H1 (cell line): ENCODE measurements around the gene METTL8. TPM values are rescaled to one million over a fixed set of nuclear protein-coding genes. Genes with fewer than 3 reads are reported as not detected.

Source experiments
- CTBP2 ChIP-seq: IDR thresholded peaks from 2 replicates; pipeline ENCODE4 v1.7.0; 2011; ENCODE audit warnings: borderline replicate concordance, mild to moderate bottlenecking, moderate library complexity, mixed read lengths, low read length; ENCODE audit not compliant: insufficient read depth, insufficient read length
- E2F6 ChIP-seq: IDR thresholded peaks from 2 replicates; pipeline ENCODE4 v1.6.1; 2012; ENCODE audit warnings: inconsistent platforms
- HDAC2 ChIP-seq, 2 experiments: fragments of 300-600 bp in 1 of 2; sonication (generic) in 1 of 2; IDR thresholded peaks; 2 replicates each; pipeline ENCODE4 v1.6.1; 2011 to 2012; ENCODE audit warnings: low read depth in 2 of 2, low read length in 2 of 2, mild to moderate bottlenecking in 2 of 2, moderate library complexity in 2 of 2, borderline replicate concordance in 1 of 2, inconsistent platforms in 1 of 2
- KDM4A ChIP-seq: IDR thresholded peaks from one replicate; pipeline ENCODE4 v1.7.1; 2012; ENCODE audit warnings: low read depth, mild to moderate bottlenecking, moderate library complexity, low read length, inconsistent platforms; ENCODE audit not compliant: severe bottlenecking
- MAFK ChIP-seq: IDR thresholded peaks from 2 replicates; pipeline ENCODE4 v1.6.1; 2012; ENCODE audit warnings: low read depth, mild to moderate bottlenecking, improper control_type of control experiment, low read length
- RBBP5 ChIP-seq: IDR thresholded peaks from 2 replicates; pipeline ENCODE4 v1.7.1; 2012; ENCODE audit warnings: low read depth, mild to moderate bottlenecking, inconsistent platforms, low read length, moderate library complexity, borderline replicate concordance
- RNF2 ChIP-seq: fragments of 200-900, 300-1000 bp; sonication (generic); IDR thresholded peaks from 2 replicates; pipeline ENCODE4 v1.7.1; 2016; ENCODE audit warnings: borderline replicate concordance, low read depth, mild to moderate bottlenecking, antibody characterized with exemption, low read length; ENCODE audit not compliant: poor library complexity, severe bottlenecking; ENCODE audit errors: missing control alignments
- SAP30 ChIP-seq: fragments of 300-600 bp; sonication (generic); IDR thresholded peaks from 2 replicates; pipeline ENCODE4 v1.7.1; 2012; ENCODE audit warnings: low read length, moderate library complexity, mild to moderate bottlenecking, inconsistent platforms; ENCODE audit not compliant: insufficient read depth, insufficient replicate concordance
- SIX5 ChIP-seq: IDR thresholded peaks from 2 replicates; pipeline ENCODE4 v1.6.1; 2011; ENCODE audit warnings: mild to moderate bottlenecking, low read depth, low read length
- SUZ12 ChIP-seq: fragments of 200-600 bp; sonication (generic); IDR thresholded peaks from 2 replicates; pipeline ENCODE4 v1.6.1; 2012; ENCODE audit warnings: mild to moderate bottlenecking, inconsistent platforms, low read length, moderate library complexity, mixed read lengths
- polyA plus RNA-seq, 7 experiments: library from polyadenylated mRNA; depleted of rRNA in 3 of 7; stranded (reverse) in 5 of 7; unstranded in 2 of 7; fragments of >200 nt in 5 of 7; fragments of 200-250 nt in 2 of 7; gene quantifications; 1 replicate in 5 of 7; 2 replicates in 1 of 7; 4 replicates in 1 of 7; pipeline versions ENCODE4 v1.2.1 to v1.2.3, GENCODE V29; 2011 to 2013; ENCODE audit warnings: missing spikeins in 2 of 7, mixed read lengths in 2 of 7
- total RNA-seq: library from RNA; stranded (reverse); fragmentation: NEBNext Ultra II Directional; extraction: Animal tissue kit (Norgen Biotek cat#: 25700); gene quantifications from 2 replicates; pipeline ENCODE4 v1.2.1, GENCODE V29; 2021
- TF ChIP-seq, protein P1 (sequence below): IDR thresholded peaks from 2 replicates; pipeline ENCODE4 v1.6.1; 2012; ENCODE audit warnings: inconsistent platforms

Gene METTL8
- total and polyA plus RNA-seq, 2 of the 8 experiments (the other 6 are each of a cell fraction or from before 2014, with no cell fraction given), result 17.6 to 79.7 TPM

GRCh38 chr2:171319164-171319810 lies 114.5 kb downstream of the METTL8 start (continued):
- TF ChIP-seq SUZ12, result no peak
- no peak for TF ChIP-seq CTBP2
- TF ChIP-seq RBBP5, result no peak
- no peak for TF ChIP-seq MAFK
- TF ChIP-seq SIX5, result no peak
- TF ChIP-seq RNF2, result no peak
- 0 out of 4 replicates have a peak, but pooled peaks of 1 of the 2 experiments have one; percentile 12 for TF ChIP-seq HDAC2 (IDR thresholded peaks at IDR 0.05; ENCODE audit: borderline replicate concordance in 1 of 2, low read depth in 2 of 2, low read length in 2 of 2)
- TF ChIP-seq, protein P1, sequence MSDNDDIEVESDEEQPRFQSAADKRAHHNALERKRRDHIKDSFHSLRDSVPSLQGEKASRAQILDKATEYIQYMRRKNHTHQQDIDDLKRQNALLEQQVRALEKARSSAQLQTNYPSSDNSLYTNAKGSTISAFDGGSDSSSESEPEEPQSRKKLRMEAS, result no peak
- no peak for TF ChIP-seq E2F6
- TF ChIP-seq SAP30, result no peak
- TF ChIP-seq KDM4A, result no peak
- TF ChIP-seq, all 59 proteins: peak for 8
